Activated T-cell treated with anti-CD3 and anti-CD28 coated beads for 24 hours (primary cell): Measurements from ENCODE around the gene FBXL12.
A peak's percentile ranks its signal among the peaks of the same experiment; 100 is the strongest.
"Not testable (repeated sequence)": the region's sequence is repeated elsewhere in the genome, so short reads cannot be mapped to it uniquely, and the experiment has no call there.

Source experiments
- DNase-seq: peaks from one replicate; pipeline ENCODE4 v3.0.0-alpha.2; 2020; ENCODE audit warnings: low read depth

The FBXL12 gene

GRCh38 chr19:9838324-9838723 lies 19.4 kb upstream of the FBXL12 start:
- DNase-seq, result no peak

- no peak for DNase-seq
Observed at GRCh38 chr19:9836021-9836420, 17.1 kb upstream of the FBXL12 start.

GRCh38 chr19:9835507-9835949 lies 16.6 kb upstream of the FBXL12 start:
- no peak for DNase-seq

- peak; percentile 99 for DNase-seq
Observed at GRCh38 chr19:9834726-9835506, 16.0 kb upstream of the FBXL12 start, which contains the start of gene PIN1. Gene PIN1 (plus strand): TSS chr19:9835318. CDS start chr19:9835345, 27 bp downstream.

- no peak for DNase-seq
Observed at GRCh38 chr19:9834307-9834725, 15.4 kb upstream of the FBXL12 start.

GRCh38 chr19:9828551-9829063 lies 9.7 kb upstream of the FBXL12 start:
- no peak for DNase-seq

- peak; percentile 92 for DNase-seq
Observed at GRCh38 chr19:9827289-9828238, 8.7 kb upstream of the FBXL12 start, which contains the start of gene UBL5. Gene UBL5 (plus strand): TSS chr19:9827918. CDS start chr19:9828338, 420 bp downstream.

- no peak for DNase-seq
Observed at GRCh38 chr19:9823816-9824215, 4.9 kb upstream of the FBXL12 start.

- DNase-seq, result not testable (repeated sequence)
Observed at GRCh38 chr19:9820034-9820433, 1.2 kb upstream of the FBXL12 start.

- no peak for DNase-seq
Observed at GRCh38 chr19:9819596-9819909, 674 bp upstream of the FBXL12 start.

GRCh38 chr19:9818175-9818733 lies 625 bp downstream of the FBXL12 start:
- DNase-seq, result no peak

GRCh38 chr19:9811139-9811538 lies 7.7 kb downstream of the FBXL12 start:
- no peak for DNase-seq

GRCh38 chr19:9808855-9809824 lies 9.7 kb downstream of the FBXL12 start:
- no peak for DNase-seq

- no peak for DNase-seq
Observed at GRCh38 chr19:9806803-9807202, 12.1 kb downstream of the FBXL12 start.

GRCh38 chr19:9801976-9802375 lies 16.9 kb downstream of the FBXL12 start:
- no peak for DNase-seq

GRCh38 chr19:9799162-9799561 lies 19.7 kb downstream of the FBXL12 start:
- no peak for DNase-seq

- DNase-seq, result no peak
Observed at GRCh38 chr19:9797871-9798270, 21.0 kb downstream of the FBXL12 start.

GRCh38 chr19:9796113-9796773 lies 22.6 kb downstream of the FBXL12 start:
- peak; percentile 79 for DNase-seq

- DNase-seq, result peak; percentile 49
Observed at GRCh38 chr19:9793071-9793591, 25.7 kb downstream of the FBXL12 start.
